ENCODE measurements around the gene EIF1.
"Not testable (repeated sequence)": the region's sequence is repeated elsewhere in the genome, so short reads cannot be mapped to it uniquely, and the experiment has no call there.

Gene EIF1

DNA sequence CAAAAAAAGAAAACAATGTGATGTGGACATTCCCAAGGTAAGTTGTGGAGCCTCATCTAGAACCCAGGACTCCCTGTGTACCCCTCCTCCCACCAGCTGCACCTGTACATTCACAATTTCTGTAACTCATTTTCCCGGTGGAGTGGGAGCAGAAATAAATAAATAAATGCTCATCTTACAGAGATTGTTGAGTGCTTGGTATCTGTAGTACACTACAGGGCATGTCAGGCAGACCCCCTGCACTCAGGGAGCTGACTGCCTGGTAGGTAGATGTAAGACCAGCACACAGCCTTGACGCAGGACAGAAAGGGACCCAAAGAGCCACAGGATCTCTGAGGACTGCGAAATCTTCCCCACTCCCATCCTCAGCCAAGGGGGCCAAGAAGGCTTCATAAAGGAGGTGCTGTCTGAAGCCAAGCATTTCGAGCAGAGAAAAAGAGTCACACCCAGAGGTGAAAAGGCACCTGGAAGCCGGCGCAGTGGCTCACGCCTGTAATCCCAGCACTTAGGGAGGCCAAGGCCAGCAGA, 6.5 kb downstream of the EIF1 start:
- peak overlapping the region; percentile 99 for H3K27ac ChIP-seq

GRCh38 chr17:41695954-41696757, 7.5 kb downstream of the EIF1 start:
- no peak overlapping the region for H3K27ac ChIP-seq
- DNase-seq (ENCODE audit: low read depth, low spot score), result no peak

More for the DNA sequence above, 6.5 kb downstream of the EIF1 start:
- no peak for DNase-seq (ENCODE audit: low read depth, low spot score)

GRCh38 chr17:41697122-41697962, 8.7 kb downstream of the EIF1 start:
- DNase-seq (ENCODE audit: low read depth, low spot score), result no peak
- no peak overlapping the region for H3K27ac ChIP-seq

DNA sequence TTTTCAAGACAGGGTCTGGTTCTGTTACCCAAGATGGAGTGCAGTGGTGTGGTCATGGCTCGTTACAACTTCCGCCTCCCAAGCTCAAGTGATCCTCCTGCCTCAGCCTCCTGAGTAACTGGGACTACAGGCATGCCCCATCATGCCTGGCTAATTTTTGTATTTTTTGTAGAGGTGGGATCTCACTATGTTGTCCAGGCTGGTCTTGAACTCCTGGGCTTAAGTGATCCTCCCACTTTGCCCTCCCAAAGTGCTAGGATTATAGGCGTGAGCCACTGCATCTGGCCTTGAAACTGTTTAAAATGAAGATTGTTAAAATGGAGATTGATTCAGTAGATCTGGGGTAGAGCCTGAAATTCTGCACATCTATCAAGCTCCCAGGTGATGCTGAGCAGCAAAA, 12.2 kb downstream of the EIF1 start:
- not testable (repeated sequence) for DNase-seq (ENCODE audit: low read depth, low spot score); H3K27ac ChIP-seq

GRCh38 chr17:41702712-41703111, 14.0 kb downstream of the EIF1 start:
- H3K27ac ChIP-seq, result no peak overlapping the region
- DNase-seq (ENCODE audit: low read depth, low spot score), result no peak

- no peak for DNase-seq (ENCODE audit: low read depth, low spot score)
- no peak overlapping the region for H3K27ac ChIP-seq
Observed at GRCh38 chr17:41705271-41705991, 16.7 kb downstream of the EIF1 start.

GRCh38 chr17:41707803-41708669, 19.4 kb downstream of the EIF1 start:
- H3K27ac ChIP-seq, result no peak overlapping the region
- DNase-seq (ENCODE audit: low read depth, low spot score), result no peak

- no peak overlapping the region for H3K27ac ChIP-seq
- DNase-seq (ENCODE audit: low read depth, low spot score), result no peak
Observed at GRCh38 chr17:41710472-41711090, 21.9 kb downstream of the EIF1 start.

DNA sequence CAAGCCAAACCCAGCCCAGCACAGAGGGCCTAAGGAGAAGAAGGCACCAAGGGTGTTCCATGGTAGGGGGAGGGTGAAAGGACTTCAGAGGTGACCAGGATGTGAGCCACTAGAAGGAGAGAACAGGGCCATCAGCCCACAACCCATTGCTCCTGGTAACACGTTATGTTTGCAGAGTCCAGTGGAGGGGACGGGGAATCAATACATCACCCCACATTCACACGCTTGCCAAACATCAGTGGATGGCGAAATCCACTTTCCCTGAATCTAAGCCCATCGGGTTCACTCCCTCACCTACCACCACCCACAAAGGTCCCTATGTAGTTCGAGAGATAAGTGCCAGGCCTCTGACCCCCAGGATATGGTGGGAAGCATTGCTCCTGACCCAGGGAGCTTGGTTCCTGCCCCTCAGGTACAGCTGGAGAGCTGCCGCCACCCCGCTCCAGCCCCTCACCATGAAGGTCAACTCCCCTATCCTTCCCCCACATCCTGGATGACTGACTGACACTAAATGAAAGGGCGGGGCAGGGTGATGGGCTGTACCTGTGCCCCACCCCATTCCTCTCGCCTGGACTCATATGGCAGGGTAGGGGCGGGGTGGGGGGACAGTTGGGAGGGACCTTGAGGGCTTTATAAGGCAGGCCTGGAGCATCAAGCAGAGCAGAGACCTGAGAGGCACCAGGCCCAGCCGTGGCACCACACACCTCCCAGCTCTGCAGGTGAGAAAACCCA, 23.1 kb downstream of the EIF1 start, which contains the start of gene GAST:
Gene GAST, plus strand, starts transcription at position 663 of the 732 bp plus-strand sequence. CDS start 3,106 bp downstream, outside the sequence.
- no peak for DNase-seq (ENCODE audit: low read depth, low spot score)
- no peak within 1 kb of the TSS for H3K27ac ChIP-seq

GRCh38 chr17:41717408-41718286, 29.0 kb downstream of the EIF1 start:
- DNase-seq (ENCODE audit: low read depth, low spot score), result peak; percentile 78
- H3K27ac ChIP-seq, result peak overlapping the region; percentile 85

DNA sequence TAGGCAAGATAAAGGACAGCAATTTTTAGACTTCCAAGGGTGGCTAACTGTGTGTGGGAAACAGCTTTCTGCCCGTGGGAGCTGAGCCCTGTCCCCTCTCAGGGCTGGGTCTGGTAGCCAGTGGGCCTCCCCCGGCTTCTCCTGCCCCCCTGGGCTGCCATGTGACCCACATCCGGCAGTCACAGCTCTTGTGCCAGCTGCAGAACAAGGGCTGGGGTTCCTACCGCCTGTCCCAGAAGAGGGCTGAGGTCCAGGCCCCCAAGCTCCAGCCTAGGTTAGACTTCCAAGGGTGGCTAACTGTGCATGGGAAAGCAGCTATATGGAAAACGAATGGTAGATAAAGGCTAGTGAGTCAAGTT, 29.6 kb downstream of the EIF1 start:
- H3K27ac ChIP-seq, result peak overlapping the region; percentile 85
- no peak for DNase-seq (ENCODE audit: low read depth, low spot score)

- H3K27ac ChIP-seq, result no peak overlapping the region
- DNase-seq (ENCODE audit: low read depth, low spot score), result no peak
Observed at GRCh38 chr17:41722231-41722630, 33.5 kb downstream of the EIF1 start.

DNA sequence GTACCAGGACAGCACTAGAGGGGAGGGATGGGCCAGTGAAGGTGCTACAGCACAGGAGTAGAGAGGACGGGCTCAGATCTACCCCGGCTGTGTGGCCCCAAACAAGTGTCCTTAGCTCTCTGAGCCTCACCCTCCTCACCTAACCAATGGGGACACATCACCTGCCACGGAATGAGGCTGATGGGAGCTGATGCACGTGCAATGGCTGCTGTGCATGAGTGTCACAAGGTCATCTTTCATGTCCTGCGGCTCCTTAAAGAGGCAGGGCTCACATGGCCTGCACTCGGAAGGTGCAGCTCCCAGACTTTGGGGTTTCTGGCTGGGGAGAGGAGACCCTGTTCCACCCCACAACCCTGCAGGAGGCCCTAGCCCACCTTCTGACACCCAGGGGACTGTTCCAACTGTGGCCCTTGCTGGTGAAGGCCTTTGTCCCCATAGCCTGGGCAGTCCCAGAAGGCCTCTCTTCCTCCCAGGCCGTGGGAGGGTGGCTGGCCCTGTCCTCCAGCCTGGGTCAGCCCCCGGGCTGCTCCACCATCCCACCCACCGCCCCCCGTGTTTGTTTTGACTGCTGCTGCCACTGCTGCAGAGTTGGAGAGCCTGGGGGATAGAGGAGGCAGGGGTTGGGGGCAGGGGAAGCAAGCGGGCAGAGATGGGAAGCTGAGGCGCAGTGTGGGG, 35.3 kb downstream of the EIF1 start:
- no peak for DNase-seq (ENCODE audit: low read depth, low spot score)
- no peak overlapping the region for H3K27ac ChIP-seq

DNA sequence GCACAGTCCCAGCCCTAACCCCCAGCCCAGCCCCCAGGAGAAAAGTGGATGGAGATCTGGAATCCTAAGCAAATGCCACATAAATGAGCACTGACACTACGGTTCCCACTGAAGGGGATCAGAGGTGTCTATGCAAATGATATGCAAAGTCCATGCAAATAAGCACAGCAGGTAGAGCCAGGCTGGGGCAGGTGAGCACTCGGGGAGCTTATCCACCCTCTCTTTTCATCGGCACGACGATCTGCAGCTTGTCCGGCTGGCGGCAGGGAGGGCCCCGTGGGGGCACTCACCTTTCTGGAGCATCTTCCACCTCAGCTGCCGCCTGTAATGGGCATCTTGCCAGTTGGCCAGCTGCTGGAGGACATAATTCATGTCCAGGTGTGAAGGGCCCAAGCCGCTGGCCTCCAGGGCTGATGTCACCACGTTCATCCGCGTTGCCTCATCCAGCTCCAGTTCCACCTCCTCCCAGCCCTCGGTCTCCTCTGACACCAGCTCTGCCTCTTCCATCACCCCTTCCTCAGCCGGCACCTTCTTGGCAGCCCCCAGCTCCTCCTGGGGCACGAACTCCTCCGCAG, 35.9 kb downstream of the EIF1 start:
- no peak for DNase-seq (ENCODE audit: low read depth, low spot score)
- no peak overlapping the region for H3K27ac ChIP-seq

DNA sequence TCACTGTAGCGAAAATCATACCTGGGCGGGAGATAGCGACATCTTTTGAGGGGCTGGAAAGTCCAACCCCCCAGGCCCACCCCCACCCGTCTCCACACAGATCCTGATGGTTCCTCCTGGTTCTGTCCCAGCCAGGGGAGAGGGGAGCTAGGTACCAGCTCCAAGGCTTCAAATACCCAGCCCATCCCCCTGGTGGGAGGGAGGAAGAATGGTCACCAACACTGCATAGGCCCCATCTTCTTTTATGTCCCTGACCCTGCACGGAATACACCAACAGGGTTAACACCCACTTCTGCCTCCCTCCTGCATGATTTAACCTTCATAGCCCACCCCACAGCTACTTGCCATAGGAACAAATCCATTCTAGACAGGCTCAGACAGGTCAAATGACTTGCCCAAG, 36.4 kb downstream of the EIF1 start:
- H3K27ac ChIP-seq, result no peak overlapping the region
- no peak for DNase-seq (ENCODE audit: low read depth, low spot score)

DNA sequence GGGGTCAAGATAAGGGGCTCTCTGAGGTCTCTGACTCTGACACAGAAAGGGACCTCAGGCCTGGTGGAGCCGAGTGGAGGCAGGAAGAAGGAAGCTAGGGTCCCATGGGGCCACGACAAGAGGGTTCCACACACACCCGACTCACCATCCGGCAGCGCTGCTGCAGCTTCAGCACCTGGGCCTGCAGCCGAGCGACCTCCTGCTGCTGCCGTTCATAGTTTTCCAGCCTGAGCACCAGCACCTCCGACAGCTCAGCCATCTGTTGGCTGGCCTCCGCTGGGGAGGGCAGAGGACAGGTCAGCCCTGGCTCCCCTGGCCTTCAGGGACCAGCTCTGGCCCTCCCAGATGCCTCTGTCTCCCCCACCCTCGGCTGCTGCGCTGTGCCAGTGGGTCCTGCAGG, 39.4 kb downstream of the EIF1 start:
- DNase-seq (ENCODE audit: low read depth, low spot score), result no peak

DNA sequence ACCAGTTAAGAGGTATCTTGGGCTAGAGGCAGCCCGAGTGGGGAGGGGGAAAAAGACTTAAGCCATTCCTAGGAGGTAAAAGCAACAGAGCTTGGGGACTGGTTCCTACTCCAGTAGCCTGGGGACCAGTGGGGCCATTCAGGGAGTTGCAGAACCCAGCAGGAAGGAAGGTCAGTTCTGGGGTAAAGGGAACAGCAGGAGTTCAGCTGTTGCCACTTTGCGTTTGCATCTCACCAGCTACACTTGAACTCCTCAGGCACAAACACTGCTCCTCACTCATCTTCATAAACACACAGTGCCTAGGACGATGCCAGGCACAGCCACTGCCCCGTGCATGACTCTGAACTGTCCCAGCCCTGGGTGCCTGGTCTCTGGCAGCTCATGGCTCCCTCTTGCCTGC, 41.8 kb downstream of the EIF1 start:
- no peak for DNase-seq (ENCODE audit: low read depth, low spot score)

More for the DNA sequence above, 39.4 kb downstream of the EIF1 start:
- no peak overlapping the region for H3K27ac ChIP-seq

More for the DNA sequence above, 41.8 kb downstream of the EIF1 start:
- no peak overlapping the region for H3K27ac ChIP-seq
